GM19023 (cell line): ENCODE data around the gene GNAQ.
"Not testable (repeated sequence)": the region's sequence is repeated elsewhere in the genome, so short reads cannot be mapped to it uniquely, and the experiment has no call there.

ENCODE experiments used
- ATAC-seq: cut with Tn5 transposase; IDR thresholded peaks from one replicate; pipeline ENCODE4 v1.9.1; 2021; ENCODE audit warnings: mild to moderate bottlenecking, moderate library complexity; ENCODE audit not compliant: unreplicated experiment

GNAQ gene

DNA sequence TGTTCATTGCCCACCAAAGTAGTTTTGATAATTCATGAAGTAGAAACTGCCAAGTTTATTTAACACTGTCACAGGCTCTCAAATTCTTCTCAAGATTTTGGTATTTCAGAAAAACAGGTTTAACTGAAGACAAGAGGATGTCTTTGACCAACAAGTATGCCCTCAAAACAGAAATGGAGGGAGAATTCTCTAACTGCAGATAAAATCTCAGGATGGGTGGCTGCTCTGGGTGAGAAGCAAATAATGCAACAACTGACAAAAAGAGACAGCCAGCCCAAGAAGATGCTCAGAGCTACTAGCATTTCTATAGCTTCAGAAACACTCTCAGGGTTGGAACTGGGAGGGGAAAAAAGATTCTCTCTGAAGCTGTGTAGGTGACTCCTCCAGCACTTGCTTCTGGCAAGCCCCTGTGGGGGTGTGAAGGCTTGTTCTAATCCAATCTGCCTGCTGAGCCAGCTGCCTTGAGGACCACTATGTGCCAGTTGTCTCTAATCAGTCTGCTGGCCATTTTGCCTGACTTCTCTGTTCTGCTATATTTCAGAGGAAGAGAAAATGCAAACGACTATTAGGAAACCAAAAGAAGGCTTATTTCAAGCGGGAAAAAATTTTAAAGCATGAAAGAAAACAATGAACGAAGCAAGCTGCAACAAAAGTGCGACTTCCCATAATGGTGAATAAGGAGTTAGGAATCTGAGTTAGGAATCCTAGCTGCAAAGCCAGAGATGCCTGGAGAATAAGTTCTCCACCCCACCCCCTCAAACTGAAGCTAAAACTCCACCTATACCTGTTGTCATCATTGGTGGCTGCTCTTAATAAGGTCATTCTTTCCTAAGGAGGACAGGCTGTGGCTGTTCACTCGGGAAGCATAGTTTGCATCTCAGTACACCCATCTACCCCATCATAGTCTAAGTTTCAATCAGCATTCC lies 147.5 kb downstream of the GNAQ start:
- no peak for ATAC-seq

GRCh38 chr9:77883133-77883532 lies 148.5 kb downstream of the GNAQ start:
- ATAC-seq, result no peak

GRCh38 chr9:77882294-77882693 lies 149.3 kb downstream of the GNAQ start:
- ATAC-seq, result no peak

GRCh38 chr9:77881634-77882033 lies 150.0 kb downstream of the GNAQ start:
- not testable (repeated sequence) for ATAC-seq

GRCh38 chr9:77881111-77881510 lies 150.5 kb downstream of the GNAQ start:
- ATAC-seq, result no peak

DNA sequence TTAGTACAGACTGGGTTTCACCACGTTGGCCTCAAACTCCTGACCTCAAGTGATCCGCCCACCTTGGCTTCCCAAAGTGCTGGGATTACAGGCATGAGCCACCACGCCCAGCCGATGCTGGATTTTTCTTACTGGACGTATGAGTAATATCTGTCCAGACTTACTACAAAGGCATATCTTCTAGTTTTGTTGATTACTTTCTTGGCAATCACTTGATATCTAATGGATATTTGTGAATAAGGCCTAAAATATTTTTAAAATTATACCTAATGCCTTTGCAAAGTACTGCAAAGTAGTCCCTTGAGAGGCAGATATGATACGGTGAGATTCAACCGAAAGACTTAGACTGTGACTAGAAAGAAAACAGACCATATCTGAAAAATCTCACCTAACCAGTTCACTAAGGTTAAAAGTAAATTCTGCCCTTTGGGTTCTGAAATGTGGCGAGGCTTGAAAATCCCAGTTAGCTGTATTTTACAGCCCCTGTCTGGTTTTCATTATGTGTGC lies 152.1 kb downstream of the GNAQ start:
- ATAC-seq, result no peak

- ATAC-seq, result not testable (repeated sequence)
Observed at GRCh38 chr9:77878793-77879192, 152.8 kb downstream of the GNAQ start.

DNA sequence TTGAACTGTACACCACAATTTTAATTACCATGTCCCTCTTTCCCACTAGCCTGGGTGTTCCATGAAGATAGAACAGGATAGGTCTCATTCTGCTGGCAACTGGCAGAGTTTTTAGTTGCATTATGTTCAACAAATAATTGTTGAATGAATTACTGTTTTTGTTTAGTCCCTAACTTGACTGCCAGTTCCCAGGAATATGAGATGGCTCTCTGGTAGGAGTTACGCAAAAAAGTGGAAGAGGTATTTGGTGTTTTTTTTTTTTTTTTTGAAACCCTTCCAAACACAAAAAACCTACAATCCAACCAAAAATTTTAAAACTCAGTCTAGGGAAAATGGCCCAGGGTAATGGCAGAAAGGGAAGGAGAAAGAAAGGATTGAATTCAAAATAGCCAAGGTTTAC lies 153.6 kb downstream of the GNAQ start:
- ATAC-seq, result no peak

- ATAC-seq, result no peak
Observed at GRCh38 chr9:77876590-77876989, 155.0 kb downstream of the GNAQ start.

DNA sequence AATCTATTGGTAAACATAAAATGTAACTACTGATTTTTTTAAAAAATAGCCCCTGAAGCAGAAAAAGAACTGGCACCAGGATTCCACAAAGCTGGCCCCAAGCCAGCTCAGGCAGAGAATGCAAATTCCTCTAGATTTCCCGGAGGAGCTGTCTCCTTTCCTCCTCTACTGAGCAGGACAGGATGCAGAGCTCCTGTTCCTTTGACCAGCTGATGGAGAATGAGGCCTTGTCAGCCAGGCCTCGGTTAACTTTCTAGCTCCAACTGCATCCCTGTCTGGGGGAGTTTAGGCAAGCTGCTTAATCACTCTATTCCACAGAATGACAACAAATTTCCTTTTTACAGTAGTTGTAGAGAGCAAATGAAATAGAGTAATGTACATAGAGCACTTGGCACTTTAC lies 155.5 kb downstream of the GNAQ start:
- ATAC-seq, result no peak

- no peak for ATAC-seq
Observed at GRCh38 chr9:77872863-77873262, 158.7 kb downstream of the GNAQ start.

GRCh38 chr9:77872177-77872576 lies 159.4 kb downstream of the GNAQ start:
- no peak for ATAC-seq

DNA sequence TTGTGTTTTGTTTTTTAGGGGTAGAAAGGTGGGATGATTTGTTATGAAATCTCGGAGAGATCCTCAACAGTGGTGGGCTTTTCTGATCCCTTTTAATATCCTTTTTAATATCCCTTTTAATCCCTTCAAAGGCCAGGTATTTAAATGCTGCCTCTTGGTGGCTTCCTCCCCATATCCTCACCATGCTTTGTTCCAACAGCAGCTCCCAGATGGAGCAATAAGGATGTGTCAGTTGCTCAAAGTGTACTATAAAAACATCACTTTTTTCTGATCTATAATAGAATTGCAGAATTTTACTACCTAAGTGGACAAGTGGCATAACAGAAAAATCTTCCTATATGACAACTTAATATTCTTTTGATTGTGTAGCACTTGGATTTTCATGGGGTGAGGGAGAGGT lies 160.1 kb downstream of the GNAQ start:
- ATAC-seq, result no peak

DNA sequence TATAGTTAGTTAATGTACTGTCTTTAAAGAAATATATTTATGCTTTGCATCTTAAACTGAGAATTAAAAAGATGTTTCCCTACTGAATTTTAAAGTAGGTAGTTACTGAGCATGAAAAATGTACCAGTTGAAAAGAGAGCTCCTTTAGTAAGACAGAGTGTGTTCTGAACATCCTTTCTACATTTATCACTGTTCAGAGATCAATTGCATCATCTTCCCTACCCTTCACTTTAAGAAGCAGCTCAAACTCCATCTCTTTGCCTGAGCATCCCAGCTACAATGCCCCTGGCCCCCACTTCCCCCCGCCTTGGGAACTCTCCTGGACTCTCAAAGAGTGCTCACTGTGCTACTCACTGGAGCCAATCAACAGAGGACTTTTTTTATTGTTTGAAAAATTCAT lies 164.7 kb downstream of the GNAQ start:
- ATAC-seq, result no peak

DNA sequence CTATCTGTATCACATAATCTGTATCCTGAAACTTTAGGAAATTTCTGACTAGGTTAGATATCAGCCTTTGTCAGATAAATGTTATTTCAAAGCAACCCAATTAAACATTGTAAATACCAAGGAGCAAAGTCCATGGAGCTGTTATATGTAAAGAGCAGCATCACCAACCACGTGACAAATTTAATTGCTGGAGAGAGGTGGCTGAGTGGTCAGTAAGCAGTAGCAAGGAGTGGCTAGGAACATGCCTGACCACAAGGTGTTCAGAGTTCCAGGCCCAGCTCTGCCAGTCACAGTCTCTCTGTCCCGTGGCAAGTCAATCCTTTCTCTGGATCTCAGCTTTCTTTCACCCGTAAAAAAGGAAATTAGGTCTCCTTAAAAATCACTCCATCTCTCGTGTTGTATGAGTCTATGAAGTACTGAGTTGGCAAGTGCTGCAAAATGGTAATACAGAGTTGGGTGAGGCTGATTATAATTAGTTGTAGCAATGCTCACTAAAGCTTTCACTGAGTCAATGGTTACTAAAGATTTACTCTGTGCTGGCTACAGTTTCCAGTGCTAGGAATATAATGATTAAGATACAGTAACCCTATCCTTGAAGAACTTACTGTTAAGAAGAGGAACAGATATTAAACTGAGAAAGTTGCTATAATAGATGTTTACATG lies 166.1 kb downstream of the GNAQ start:
- no peak for ATAC-seq

DNA sequence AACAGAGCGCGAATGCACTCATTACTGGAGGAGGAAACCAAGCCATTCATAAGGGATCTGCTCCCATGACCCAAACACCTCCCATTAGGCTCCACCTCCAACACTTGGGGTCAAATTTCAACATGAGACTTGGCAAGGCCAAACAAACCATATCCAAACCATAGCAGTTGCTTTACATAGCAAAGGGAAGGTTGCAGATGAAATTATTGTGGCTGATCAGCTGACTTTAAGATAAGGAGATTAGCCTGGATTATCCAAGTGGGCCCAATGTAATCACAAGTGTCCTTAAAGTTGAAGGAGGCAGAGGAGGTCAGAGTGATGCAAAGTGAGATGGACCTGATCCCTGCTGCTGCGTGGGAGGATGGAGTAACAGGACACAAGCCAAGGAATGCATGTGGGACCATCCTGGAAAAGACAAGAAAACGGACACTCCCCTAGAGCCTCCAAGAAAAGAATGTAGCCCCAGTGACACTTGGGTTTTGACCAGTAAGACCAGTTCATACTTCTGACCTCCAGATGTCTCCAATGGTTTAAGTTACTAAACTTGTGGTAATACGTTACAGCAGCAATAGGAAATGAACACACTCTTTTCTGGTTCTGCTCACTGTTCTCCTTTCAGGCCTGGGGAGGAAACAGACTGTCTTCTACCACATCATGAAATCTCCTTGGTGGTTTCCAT lies 167.3 kb downstream of the GNAQ start:
- no peak for ATAC-seq

- ATAC-seq, result not testable (repeated sequence)
Observed at GRCh38 chr9:77863638-77864037, 168.0 kb downstream of the GNAQ start.

DNA sequence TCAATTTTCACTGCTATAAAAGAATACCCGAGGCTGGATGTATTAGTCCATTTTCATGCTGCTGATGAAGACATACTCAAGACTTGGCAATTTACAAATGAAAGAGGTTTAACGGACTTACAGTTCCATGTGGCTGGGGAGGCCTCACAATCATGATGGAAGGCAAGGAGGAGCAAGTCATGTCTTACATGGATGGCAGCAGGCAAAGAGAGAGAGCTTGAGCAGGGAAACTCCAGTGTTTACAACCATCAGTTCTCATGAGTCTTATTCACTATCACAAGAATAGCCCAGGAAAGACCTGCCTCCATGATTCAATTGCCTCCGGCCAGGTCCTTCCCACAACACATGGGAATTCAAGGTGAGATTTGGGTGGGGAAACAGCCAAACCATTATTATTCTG lies 170.7 kb downstream of the GNAQ start:
- not testable (repeated sequence) for ATAC-seq

DNA sequence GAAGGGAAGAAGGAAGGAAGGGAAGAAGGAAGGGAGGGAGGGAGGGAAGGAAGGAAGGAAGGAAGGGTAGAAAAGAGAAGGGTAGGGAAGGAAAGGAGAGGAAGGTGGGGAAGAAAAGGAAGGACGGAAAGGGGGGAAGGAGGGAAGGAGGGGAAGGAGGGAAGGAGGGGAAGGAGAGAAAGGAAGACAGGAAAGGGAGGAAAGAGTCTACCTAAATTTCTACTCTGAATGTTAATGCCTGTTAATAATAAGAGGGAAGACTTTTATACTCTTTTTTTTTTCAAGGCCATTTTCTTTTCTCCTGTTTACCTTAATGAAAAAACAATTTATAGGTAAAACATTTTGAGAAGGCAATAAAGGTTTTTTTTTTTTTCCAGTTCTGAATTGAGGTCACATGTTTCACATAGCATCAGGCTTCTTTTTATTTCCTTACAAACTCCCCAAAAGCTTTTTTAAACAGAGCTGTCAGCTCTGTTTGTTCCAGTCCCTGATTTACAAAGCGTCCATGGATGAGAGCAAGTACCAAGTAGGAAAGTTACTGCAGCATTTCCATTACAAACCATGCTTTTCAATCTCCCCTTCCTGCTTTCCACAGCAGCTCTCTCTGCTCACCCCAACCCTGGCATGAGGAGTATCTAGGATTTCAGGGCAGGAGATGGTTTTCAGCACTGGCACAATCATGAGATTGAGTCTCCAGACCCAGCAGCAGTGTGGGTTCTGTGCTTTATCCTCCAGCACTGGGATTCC lies 173.9 kb downstream of the GNAQ start:
- ATAC-seq, result no peak

DNA sequence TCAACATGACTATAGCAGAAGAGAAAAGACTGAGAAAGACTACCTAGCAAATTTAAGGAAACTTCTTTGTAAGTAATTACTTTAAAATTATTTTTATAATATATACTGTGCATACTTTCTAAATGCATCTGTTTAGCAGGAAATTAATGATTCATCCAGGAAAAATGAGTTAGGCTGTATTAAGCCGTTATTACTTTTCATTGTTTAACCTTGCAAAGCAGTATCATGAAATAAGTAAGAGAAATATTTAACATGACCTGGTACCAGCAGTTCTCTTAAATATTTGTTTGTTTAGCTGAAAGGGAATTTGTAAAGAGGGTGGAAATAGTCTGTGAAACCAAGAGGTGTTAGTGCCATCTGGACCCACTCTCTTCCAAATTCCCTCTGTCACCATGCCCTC lies 175.0 kb downstream of the GNAQ start:
- ATAC-seq, result no peak

- ATAC-seq, result no peak
Observed at GRCh38 chr9:77854916-77855311, 176.7 kb downstream of the GNAQ start.
